ENCODE measurements around the gene PTOV1.

DNA sequence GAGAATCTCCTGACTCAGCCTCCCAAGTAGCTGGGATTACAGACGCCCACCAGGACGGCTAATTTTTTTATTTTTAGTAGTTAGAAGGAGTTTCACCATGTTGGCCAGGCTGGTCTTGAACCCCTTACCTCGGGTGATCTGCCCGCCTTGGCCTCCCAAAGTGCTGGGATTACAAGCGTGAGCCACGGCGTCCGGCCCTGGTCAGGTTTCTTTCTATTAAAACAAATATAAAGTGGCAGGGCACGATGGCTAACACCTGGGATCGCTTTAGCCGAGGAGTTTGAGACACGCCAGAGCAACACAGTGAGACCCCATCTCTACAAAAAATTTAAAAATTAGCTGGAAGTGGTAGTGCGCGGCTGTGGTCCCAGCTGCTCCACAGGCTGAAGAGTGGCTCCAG is 34.4 kb upstream of the PTOV1 start:
- no peak for TF ChIP-seq EZH2 (IDR thresholded peaks at IDR 0.05; ENCODE audit: borderline replicate concordance, low read length)
- TF ChIP-seq, protein P1, sequence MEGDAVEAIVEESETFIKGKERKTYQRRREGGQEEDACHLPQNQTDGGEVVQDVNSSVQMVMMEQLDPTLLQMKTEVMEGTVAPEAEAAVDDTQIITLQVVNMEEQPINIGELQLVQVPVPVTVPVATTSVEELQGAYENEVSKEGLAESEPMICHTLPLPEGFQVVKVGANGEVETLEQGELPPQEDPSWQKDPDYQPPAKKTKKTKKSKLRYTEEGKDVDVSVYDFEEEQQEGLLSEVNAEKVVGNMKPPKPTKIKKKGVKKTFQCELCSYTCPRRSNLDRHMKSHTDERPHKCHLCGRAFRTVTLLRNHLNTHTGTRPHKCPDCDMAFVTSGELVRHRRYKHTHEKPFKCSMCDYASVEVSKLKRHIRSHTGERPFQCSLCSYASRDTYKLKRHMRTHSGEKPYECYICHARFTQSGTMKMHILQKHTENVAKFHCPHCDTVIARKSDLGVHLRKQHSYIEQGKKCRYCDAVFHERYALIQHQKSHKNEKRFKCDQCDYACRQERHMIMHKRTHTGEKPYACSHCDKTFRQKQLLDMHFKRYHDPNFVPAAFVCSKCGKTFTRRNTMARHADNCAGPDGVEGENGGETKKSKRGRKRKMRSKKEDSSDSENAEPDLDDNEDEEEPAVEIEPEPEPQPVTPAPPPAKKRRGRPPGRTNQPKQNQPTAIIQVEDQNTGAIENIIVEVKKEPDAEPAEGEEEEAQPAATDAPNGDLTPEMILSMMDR (IDR thresholded peaks at IDR 0.05; ENCODE audit: low read length) = no peak

Data from OCI-LY1 (cell line).